Epithelial cell of prostate (primary cell): ENCODE data around the gene IL32.

Experiments used
- DNase-seq: peaks from one replicate; pipeline ENCODE4 v3.0.0-alpha.2; 2011; ENCODE audit warnings: low read depth, low spot score
- H3K27ac ChIP-seq: fragments of 450-650 bp; 2 replicates; pipeline ENCODE4 v1.5.1; 2017; ENCODE audit warnings: mild to moderate bottlenecking

Gene IL32

DNA sequence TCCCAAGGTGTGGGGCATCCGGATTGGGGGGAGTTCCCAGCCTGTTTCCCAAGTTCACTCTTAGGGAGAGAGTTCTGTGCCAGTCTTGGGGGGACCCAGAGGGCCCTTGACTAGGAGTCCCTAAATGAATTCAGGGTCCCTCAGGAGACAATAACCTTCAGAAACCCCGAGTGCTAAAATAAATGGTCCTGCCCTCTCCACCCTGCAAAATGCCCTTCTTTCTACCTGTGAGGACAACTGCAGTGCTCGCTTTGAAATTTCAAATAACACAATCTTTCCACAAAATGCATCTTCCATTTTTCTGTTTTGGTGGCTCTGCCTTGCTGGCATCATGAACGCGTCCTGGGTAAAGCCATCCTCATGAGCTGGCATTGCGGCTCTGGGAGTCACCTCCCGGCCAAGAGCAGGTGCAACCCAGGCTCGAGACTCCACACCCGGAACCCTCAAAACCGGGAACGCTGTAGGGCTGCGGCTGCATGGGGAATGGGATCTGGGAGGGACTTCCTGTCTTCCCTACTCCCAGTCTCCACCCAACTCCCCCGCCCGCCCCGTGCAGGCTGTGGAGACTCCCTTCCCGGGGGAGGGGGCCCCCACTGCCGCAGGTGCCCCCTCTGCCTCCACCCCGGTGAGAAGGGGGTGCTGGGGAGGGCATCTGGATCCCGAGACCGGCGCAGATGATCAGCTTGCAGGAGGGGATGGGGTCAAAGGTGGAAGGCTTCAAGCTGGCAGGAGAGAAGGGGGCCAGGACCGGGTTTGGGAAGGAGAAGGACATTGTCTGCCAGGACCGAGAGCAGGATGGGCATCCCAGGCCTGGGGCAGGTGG, 46.8 kb downstream of the IL32 start, which contains the start of gene ZNF205:
Gene ZNF205, plus strand, starts transcription at position 529 of the 823 bp plus-strand sequence. CDS start 845 bp downstream, outside the sequence.
- peak within 1 kb of the TSS; percentile 12 for H3K27ac ChIP-seq
- DNase-seq = peak; percentile 16

DNA sequence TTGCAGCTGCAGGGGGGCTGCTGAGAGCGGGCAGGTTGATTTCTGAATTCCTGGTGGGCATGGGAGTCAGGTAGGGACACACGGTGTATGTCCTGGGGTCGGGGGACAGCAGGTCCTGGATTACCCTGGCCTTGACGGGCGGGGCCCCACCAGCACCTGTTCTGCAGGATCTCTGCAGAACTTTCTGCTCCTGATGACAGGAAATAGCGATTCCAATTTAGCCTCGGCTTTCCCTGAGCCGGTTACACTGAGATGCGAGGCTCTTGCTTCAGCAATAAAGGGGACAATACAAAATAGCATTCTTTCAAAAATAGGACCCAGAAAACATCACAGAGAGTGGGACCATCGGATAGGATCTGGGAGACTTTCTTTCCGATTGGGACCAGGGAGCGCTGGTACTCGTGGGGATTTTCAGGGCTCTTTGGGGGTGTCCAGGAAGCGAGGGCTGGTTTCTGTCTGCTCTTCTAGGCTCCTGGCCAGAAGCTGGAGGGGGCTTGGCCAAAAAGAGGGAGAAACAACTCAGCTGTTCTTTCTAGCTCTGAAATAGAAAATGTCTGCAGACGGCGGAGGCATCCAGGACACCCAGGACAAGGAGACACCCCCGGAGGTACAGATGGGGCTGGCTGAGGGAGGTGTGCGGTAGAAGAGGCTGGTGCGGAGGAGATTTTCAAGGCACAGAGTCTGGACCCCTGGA, 47.6 kb downstream of the IL32 start:
- H3K27ac ChIP-seq = peak overlapping the region; percentile 12
- no peak for DNase-seq

DNA sequence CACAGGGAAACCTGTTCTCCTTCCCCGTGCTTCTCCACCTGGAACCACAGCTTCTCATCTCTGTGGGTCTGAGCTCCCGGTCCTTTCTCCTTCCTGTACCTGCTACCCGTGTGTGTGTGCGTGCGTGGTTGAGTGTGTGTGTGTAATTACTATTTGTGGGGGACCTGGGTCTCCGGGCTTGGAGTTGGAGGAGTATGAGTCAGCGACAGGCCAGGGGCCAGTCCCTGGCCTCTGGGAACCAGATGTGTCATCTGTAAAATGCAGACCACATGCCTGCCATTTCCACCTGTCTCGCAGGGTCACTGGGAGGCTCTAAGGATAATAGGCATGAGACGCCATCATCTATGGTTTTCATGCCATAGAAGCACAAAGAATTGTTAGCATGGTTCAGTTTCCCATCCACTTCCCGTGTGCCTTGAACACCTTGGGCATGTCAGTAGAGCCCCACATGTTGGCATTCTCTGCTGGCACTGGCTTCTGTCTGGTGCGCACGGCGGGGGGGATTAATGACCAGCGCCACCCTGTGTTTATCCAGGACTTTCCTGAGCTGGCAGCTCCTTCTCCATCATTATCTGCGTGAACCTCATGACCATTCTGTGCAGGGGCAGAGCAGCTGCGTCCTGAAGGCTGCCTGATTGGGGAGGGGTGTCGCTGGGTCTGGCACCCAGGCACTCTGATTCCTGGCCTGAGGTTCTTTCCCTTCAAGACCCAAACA, 48.5 kb downstream of the IL32 start:
- DNase-seq = no peak
- no peak overlapping the region for H3K27ac ChIP-seq

DNA sequence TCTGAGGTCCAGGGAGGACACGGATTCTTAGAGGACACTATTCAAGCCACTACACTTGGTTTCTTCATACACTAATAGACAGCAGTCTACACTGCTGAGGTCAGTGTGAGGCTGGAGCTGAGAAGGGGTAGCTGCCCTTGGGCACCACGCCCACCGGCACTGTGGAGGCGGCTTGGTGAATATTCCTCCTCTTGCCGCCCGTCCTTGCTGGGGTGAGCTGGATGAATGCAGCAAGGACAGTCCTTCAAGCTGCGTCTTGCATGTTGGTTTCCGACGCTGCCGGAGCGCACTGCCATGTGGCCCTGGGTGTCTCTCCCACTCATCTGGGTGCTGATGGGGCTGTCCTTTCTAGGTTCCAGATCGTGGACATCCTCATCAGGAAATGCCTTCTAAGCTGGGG, 49.6 kb downstream of the IL32 start:
- H3K27ac ChIP-seq = no peak overlapping the region
- DNase-seq = no peak

DNA sequence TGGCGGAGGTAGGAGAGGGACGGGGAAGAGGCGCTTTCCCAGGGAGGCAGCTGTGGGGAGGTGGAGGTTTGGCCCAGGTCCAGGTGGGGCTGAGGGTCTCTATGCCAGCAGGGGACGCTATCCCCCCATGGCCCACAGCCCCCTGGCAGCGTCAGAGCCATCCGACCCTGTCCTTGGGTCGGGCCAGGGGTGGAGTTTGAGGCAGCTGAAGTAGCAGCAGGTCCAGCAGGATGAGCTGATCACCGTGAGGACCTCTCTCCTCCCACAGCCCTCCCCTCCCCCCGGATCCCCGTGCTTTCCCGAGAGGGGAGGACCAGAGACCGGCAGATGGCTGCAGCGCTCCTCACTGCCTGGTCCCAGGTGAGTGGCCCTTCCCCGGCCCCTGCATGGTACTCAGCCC, 50.1 kb downstream of the IL32 start:
- no peak overlapping the region for H3K27ac ChIP-seq
- DNase-seq = no peak

DNA sequence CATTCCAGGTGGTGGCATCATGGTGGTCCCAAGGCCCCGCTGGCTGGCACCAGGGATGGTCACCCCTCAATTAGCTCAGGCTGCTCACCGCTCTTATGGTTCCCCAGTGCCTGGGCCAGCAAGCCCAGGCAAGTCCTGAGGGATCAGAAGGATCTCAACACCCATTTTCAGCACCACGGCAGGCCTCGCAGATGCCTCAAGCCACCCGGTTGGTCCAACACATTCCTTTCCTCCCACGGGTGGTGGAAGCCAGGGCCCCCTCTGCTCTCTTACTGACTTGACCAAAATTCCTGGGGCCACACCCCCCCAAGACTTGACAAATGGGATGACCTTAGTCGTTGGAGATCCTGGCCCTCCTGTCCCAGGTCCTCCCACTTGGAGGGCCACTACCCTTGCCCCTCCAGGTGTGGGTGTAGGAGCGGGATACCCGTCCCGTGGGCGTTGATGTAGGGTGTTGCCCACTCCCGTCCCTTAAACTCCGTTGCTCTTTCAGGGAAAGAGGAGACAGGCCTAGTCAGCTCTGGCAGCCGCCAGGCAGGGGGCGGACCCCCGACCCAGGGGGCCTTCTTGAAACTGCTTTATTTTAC, 52.9 kb downstream of the IL32 start:
- DNase-seq = no peak
- no peak overlapping the region for H3K27ac ChIP-seq

DNA sequence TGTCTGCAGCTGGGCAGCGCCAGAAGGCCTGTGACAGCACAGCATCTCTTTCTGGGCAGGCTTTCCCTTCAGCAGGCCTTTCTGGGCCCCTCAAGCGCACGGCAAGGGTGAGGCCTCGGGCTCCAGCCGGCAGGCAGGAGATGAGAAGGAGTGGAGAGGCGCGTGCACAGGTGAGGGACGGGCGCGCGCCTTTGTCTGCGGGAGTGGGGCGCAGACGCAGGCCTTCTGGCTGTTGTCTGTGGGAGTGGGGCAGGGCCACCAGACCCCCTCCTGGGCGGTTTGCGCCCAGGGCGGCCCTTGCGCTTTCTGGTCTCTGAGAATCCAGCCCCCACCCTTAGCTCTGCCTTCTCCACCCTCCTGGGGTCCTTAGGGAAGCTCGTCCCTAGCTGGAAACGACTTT, 53.4 kb downstream of the IL32 start:
- no peak for DNase-seq
- no peak overlapping the region for H3K27ac ChIP-seq
